Activated T-helper 1 cell treated with anti-CD3 and anti-CD28 coated beads, Interleukin-12 subunit alpha, Interleukin-12 subunit beta, Interleukin-2, Interleukin-4 antibody, amounts not matched to agents 30 ng/mL and 10 ng/mL and 1 ng/mL, durations not matched to agents 14 hours and 24 hours and 36 hours (primary cell): ENCODE data around the gene NUDT12. TPM values are rescaled to one million over a fixed set of nuclear protein-coding genes. Genes with fewer than 3 reads are reported as not detected.

Experiments used
- DNase-seq: peaks from one replicate; pipeline ENCODE4 v3.0.0; 2021; ENCODE audit warnings: low spot score
- H3K27ac Mint-ChIP-seq: one replicate; pipeline ENCODE4 v1.8.0; 2021; ENCODE audit warnings: mild to moderate bottlenecking, mixed read lengths
- H3K27me3 Mint-ChIP-seq: one replicate; pipeline ENCODE4 v1.8.0; 2022; ENCODE audit warnings: mild to moderate bottlenecking, moderate library complexity, mixed read lengths; ENCODE audit not compliant: insufficient read depth
- H3K36me3 Mint-ChIP-seq: one replicate; pipeline ENCODE4 v1.8.0; 2021; ENCODE audit warnings: low read depth, mixed read lengths
- H3K4me1 Mint-ChIP-seq: one replicate; pipeline ENCODE4 v1.8.0; 2021; ENCODE audit warnings: low read depth, mixed read lengths
- H3K4me3 Mint-ChIP-seq: one replicate; pipeline ENCODE4 v1.8.0; 2021; ENCODE audit warnings: mild to moderate bottlenecking, moderate library complexity, mixed read lengths
- H3K9me3 Mint-ChIP-seq: one replicate; pipeline ENCODE4 v1.8.0; 2021; ENCODE audit warnings: mixed read lengths
- intact Hi-C: fragments of 100-400 bp; cut with micrococcal nuclease; formaldehyde crosslinking; loops from one replicate; pipeline ENCODE4 v1.15.1; 2024
- total RNA-seq: library from RNA; stranded (reverse); gene quantifications from 2 replicates; pipeline ENCODE4 v1.2.3, GENCODE V29; 2022

Gene NUDT12
- total RNA-seq, 1 donor from 2014 or later: 0.91 TPM

GRCh38 chr5:103572454-103572853 lies 9.9 kb upstream of the NUDT12 start:
- Mint-ChIP-seq H3K4me1 (no peaks in the 10 kb centered on the region), H3K36me3 (no peaks in the 10 kb centered on the region), H3K27me3 (peaks cover 10% of the 10 kb centered on the region), H3K4me3 (no peak overlapping the region), H3K27ac (no peak overlapping the region), H3K9me3 (no peaks in the 10 kb centered on the region)
- intact Hi-C loops: no loop called here
- no peak for DNase-seq

GRCh38 chr5:103571730-103572129 lies 9.1 kb upstream of the NUDT12 start:
- no peaks in the 10 kb centered on the region for H3K9me3 Mint-ChIP-seq
- DNase-seq: no peak
- no peak overlapping the region for H3K4me3 Mint-ChIP-seq
- no peaks in the 10 kb centered on the region for H3K36me3 Mint-ChIP-seq
- peaks cover 10% of the 10 kb centered on the region for H3K27me3 Mint-ChIP-seq
- H3K27ac Mint-ChIP-seq: no peak overlapping the region
- H3K4me1 Mint-ChIP-seq: no peaks in the 10 kb centered on the region
- intact Hi-C loops: no loop called here

DNA sequence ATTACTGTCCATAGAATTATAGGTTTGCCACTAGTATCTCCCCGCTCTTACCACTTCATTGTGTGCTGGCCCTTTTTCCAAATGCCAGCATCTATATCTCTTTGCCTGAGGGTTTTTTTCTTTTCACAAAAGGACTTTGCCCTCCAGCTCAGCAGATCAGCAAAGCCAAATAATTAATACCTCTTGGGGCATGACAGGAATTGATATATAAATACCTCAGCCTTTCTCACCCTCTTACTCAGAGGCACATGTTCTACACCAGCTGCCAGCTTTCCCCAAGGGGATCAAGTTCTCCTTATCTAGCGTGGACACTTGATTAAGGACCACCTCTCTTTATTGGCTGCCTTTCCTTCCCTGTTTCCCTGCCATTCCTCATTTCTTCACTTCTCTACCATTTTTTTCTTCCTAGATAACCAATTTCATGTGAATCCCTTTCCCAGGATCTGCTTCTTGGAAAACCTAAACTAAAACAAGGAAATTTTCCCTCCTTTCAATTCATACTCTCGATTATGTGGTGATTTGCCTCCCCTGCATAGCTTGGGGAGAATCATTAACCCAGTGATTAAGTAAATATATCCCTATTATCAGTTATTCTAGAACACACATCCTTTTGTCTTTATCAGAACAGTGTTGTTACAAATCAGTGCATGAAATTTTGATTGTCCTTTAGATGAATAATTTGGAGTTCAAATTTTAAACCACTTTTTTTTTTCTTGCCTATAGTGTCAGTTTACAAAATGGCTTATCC lies 6.9 kb upstream of the NUDT12 start:
- DNase-seq: no peak
- H3K27ac Mint-ChIP-seq: no peak overlapping the region
- H3K4me3 Mint-ChIP-seq: no peak overlapping the region
- peaks cover 2% of the 10 kb centered on the region for H3K27me3 Mint-ChIP-seq
- no peaks in the 10 kb centered on the region for H3K36me3 Mint-ChIP-seq
- no peaks in the 10 kb centered on the region for H3K4me1 Mint-ChIP-seq
- H3K9me3 Mint-ChIP-seq: no peaks in the 10 kb centered on the region
- intact Hi-C loops: no loop called here

DNA sequence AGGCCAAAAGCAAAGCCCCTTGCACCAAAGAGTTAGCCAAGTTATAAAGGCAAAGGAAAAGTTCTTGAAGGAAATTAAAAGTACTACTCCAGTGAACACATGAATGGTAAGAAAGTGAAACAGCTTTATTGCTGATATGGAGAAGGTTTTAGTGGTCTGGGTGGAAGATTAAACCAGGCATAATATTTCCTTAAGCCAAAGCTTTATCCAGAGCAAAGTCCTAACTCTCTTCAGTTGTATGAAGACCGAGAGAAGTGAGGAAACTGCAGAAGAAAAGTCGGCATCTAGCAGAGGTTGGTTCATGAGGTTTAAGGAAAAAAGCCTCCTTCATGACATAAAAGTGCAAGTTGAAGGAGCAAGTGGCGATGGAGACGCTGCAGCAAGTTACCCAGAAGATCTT lies 3.1 kb upstream of the NUDT12 start:
- intact Hi-C loops: no loop called here
- Mint-ChIP-seq H3K4me1 (peaks cover 12% of the 10 kb centered on the region), H3K9me3 (no peaks in the 10 kb centered on the region), H3K4me3 (no peak overlapping the region), H3K27me3 (peaks cover 3% of the 10 kb centered on the region), H3K36me3 (no peaks in the 10 kb centered on the region), H3K27ac (no peak overlapping the region)
- no peak for DNase-seq

DNA sequence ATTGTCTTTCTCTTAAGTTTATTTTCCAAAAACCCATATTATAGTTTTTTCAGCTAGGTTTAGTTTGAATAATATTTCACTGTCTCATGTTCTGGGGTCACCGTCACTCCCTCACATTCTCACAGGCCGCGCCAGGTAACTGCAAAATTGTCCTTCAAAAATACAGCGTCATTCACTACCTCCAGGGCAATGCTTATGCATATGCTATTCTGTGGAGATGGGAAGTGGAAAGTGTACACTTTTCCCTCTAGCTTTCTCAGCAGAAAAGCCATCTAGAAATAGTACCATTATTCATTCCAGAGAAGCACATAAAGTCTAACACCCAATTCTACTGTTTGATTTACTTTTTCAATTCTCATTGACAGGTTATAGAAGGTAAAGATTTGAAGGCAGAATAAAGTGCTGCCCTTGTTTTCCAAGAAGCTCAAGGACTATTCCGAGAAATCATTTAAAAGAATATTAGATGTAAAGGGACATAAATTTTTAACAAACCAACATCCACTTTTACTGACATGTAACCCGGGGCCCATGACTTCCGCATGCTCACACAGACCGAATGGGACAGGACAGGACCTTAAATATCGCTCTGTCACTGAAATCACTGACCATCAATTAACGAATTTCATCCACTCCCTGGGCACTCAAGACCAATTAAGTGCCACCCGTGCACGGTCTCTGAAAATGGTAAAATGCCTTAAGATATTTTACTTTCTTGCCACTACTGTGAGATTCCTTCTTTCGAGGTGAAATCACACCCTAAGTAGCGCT lies 720 bp downstream of the NUDT12 start:
- Mint-ChIP-seq H3K36me3 (no peaks in the 10 kb centered on the region), H3K4me1 (peaks cover 12% of the 10 kb centered on the region), H3K4me3 (peak overlapping the region; percentile 85), H3K27ac (no peak overlapping the region), H3K27me3 (peaks cover 3% of the 10 kb centered on the region), H3K9me3 (no peaks in the 10 kb centered on the region)
- intact Hi-C loops: no loop called here
- no peak for DNase-seq

DNA sequence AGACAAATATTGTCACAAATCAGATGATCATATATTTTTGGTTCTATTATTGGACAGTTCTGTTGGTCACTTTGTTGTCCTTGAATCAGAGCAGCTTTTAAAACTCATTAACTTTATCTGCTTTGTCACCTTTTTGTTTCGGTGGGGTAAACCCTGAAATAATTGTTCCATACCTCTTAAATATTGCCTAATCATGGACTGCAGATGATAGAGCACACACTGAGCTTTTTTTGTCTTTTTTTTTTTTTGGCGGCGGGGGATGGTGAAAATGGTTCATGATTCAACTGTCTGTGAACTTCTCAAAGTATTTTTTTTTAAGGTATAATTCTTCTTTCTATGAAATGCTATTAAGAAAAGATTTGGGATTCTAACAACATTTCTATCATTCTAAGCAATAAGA lies 1.8 kb downstream of the NUDT12 start:
- Mint-ChIP-seq H3K9me3 (no peaks in the 10 kb centered on the region), H3K27ac (no peak overlapping the region), H3K4me3 (no peak overlapping the region), H3K27me3 (peaks cover 3% of the 10 kb centered on the region), H3K36me3 (no peaks in the 10 kb centered on the region), H3K4me1 (peaks cover 12% of the 10 kb centered on the region)
- intact Hi-C loops: no loop called here
- DNase-seq: no peak

DNA sequence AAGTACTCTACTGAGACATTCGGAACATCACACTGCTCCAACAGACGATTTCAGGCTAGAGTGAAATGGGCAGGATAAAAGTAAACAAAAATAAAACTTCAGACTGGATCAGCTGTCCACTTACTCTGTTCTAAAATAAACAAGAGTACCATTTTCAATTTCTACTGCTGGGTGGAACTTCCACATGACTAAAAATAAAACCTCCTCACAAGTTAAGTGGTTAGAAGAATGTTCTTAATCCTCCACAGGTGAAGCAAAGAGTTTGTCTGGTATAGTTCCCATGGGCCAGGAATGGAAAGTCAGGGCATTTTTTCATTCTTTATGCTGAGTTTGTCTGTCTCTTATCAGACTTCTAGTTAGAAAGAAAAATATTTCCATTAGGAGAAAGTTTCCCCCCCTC lies 15.7 kb downstream of the NUDT12 start:
- DNase-seq: no peak
- Mint-ChIP-seq H3K4me1 (no peaks in the 10 kb centered on the region), H3K9me3 (no peaks in the 10 kb centered on the region), H3K27me3 (no peaks in the 10 kb centered on the region), H3K27ac (no peak overlapping the region), H3K36me3 (no peaks in the 10 kb centered on the region), H3K4me3 (no peak overlapping the region)
- intact Hi-C loops: no loop called here

DNA sequence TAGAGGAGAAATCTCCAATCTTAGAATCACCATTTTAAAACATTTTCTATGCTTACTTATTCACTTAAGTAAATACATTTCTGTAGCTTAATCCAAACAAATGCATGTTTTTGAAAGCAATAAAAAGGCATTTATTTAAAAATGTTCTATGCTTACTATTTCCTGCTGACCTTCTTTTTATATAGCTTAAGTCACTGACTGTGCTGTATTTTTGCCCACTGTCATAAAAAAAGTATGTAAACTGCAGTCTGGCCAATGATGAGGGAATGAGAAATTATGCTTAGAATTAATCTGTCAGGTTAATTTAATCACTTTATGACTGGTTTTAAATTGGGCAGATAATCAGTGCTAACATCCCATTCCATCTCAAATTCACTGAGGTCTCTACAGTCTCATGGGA lies 20.1 kb downstream of the NUDT12 start:
- Mint-ChIP-seq H3K27me3 (no peaks in the 10 kb centered on the region), H3K4me3 (no peak overlapping the region), H3K4me1 (no peaks in the 10 kb centered on the region), H3K27ac (no peak overlapping the region), H3K9me3 (no peaks in the 10 kb centered on the region), H3K36me3 (no peaks in the 10 kb centered on the region)
- intact Hi-C loops: no loop called here
- DNase-seq: no peak

DNA sequence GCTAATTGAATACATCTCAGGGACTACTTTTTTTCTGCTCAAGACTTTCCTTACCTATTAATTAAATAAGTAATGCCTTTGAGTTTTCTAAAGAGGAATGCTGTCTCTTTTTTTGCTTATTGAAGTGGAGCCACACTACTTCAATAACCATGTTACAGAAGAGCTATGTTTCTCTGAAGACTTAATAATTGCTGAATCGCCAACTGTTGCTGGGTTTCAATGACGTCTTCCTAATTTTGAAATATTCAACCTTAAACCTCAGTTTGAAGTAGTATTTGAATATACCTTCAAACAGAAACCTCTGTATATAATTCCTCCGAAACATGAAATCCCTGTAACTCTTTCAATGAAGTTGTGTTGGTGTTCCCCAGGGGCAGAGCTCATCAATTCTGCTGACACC lies 21.0 kb downstream of the NUDT12 start:
- Mint-ChIP-seq H3K9me3 (no peaks in the 10 kb centered on the region), H3K27me3 (no peaks in the 10 kb centered on the region), H3K4me1 (no peaks in the 10 kb centered on the region), H3K36me3 (no peaks in the 10 kb centered on the region), H3K27ac (no peak overlapping the region), H3K4me3 (no peak overlapping the region)
- intact Hi-C loops: no loop called here
- DNase-seq: no peak

GRCh38 chr5:103541114-103541513 lies 21.5 kb downstream of the NUDT12 start:
- Mint-ChIP-seq H3K27ac (no peak overlapping the region), H3K27me3 (no peaks in the 10 kb centered on the region), H3K4me3 (no peak overlapping the region), H3K4me1 (no peaks in the 10 kb centered on the region), H3K9me3 (no peaks in the 10 kb centered on the region), H3K36me3 (no peaks in the 10 kb centered on the region)
- DNase-seq: no peak
- intact Hi-C loops: no loop called here

DNA sequence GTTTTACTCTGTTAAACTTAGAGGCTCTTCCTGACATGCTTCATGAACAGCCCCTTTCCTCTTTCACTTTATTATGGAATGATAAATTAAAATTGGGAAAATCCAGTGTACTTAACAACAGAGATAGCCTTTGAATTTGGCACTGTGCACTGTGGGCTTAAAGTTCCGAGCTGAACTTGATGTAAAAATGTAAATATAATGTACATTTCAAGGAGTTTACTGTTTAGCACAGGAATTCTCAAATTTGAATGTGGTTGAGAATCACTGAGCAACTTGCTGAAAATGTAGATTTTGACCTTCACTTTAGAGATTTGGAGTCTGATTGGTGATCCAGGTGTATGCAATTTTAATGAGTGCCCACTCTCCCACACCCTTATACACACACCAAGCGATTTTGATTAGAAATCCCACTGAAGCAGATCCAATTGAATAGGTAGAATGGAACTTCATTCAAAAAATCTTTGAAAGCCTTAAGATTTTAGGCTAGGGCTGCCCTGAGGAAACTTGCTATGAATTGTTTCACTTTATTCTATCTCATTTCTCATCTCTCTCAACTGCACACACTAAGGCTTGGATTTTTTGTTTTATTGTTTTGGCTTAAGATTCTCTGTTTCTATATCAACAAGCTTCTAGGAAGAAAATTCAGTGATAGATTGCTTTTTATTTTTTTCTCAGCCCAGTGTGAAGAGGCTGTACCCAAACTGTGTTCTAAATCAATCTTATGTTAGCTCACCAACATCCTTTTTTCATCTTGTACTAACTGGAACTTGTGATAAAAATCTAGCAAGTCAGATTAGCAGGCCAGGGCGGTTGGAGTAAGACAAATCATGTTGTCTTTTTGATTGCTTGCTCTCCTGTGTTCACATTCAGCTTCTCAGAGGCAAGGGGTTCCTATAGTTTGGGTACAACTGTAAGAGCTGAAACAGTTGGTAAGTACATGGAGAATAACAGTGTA lies 22.9 kb downstream of the NUDT12 start:
- Mint-ChIP-seq H3K4me3 (no peak overlapping the region), H3K4me1 (no peaks in the 10 kb centered on the region), H3K9me3 (no peaks in the 10 kb centered on the region), H3K36me3 (no peaks in the 10 kb centered on the region), H3K27me3 (no peaks in the 10 kb centered on the region), H3K27ac (no peak overlapping the region)
- intact Hi-C loops: no loop called here
- DNase-seq: no peak

- Mint-ChIP-seq H3K36me3 (no peaks in the 10 kb centered on the region), H3K27ac (no peak overlapping the region), H3K4me1 (no peaks in the 10 kb centered on the region), H3K27me3 (peaks cover under 1% of the 10 kb centered on the region), H3K4me3 (no peak overlapping the region), H3K9me3 (no peaks in the 10 kb centered on the region)
- intact Hi-C loops: no loop called here
- DNase-seq: no peak
Measured at GRCh38 chr5:103532086-103532734, 30.4 kb downstream of the NUDT12 start.
